HepG2 (cell line): ENCODE results near the gene CFAP61. TPM values are rescaled to one million over a fixed set of nuclear protein-coding genes. Genes with fewer than 3 reads are reported as not detected.

Experiments used
- ATAC-seq: fragments of 200-7000 bp; cut with Tn5 transposase; 3 replicates; pipeline ENCODE4 v1.9.1; 2020; ENCODE audit warnings: mild to moderate bottlenecking, moderate library complexity
- BruUV-seq: library from RNA; stranded (reverse); fragments of 400-500 nt; replicated peaks from 2 replicates; lab custom pipeline; 2021; lab: Mats Ljungman, UMichigan
- CTCF ChIA-PET: fragments of 300-600 bp; formaldehyde crosslinking; extraction: SDS; loops from one replicate; lab custom pipeline; 2021; ENCODE audit warnings: low total read pairs, inconsistent platforms, low intra/inter-chr PET ratio; lab: Yijun Ruan, JAX
- POLR2A ChIA-PET: fragments of 350-600 bp; sonication (Branson Sonifier 250); formaldehyde crosslinking; loops from one replicate; lab custom pipeline; 2020; ENCODE audit warnings: antibody characterized with exemption, inconsistent platforms; lab: Yijun Ruan, JAX
- DNase-seq: peaks from one replicate; pipeline ENCODE4 v3.0.0-alpha.2; 2015; ENCODE audit warnings: low spot score
- FAIRE-seq: peaks from 3 replicates; lab custom pipeline; 2011; peaks lifted over from hg19 to GRCh38; lab: Jason Lieb, UNC
- H2AFZ ChIP-seq: one replicate; pipeline ENCODE4 v1.6.1; 2011; ENCODE audit warnings: low read length, inconsistent platforms
- H3K27ac ChIP-seq: fragments of 300-600 bp; 3 replicates; pipeline ENCODE4 v1.8.0; 2011; ENCODE audit warnings: mixed run types, mild to moderate bottlenecking, mixed read lengths, low read length, inconsistent platforms; ENCODE audit not compliant: insufficient read depth; ENCODE audit errors: extremely low read length
- H3K27me3 ChIP-seq, 2 experiments: fragments of 200-600 bp in 1 of 2; 2 replicates in 1 of 2; 3 replicates in 1 of 2; pipeline versions ENCODE4 v1.6.0 to v1.8.0; 2011; ENCODE audit warnings: low read length in 2 of 2, mild to moderate bottlenecking in 2 of 2, moderate library complexity in 2 of 2, inconsistent platforms in 1 of 2; ENCODE audit not compliant: insufficient read depth in 2 of 2, control insufficient read depth in 1 of 2
- H3K36me3 ChIP-seq, 2 experiments: fragments of 200-600 bp in 1 of 2; replicated peaks in 1 of 2; 2 replicates in 1 of 2; 3 replicates in 1 of 2; pipeline versions ENCODE4 v1.5.1 to v1.8.0; 2011; ENCODE audit warnings: low read length in 2 of 2, inconsistent platforms in 1 of 2; ENCODE audit not compliant: insufficient read depth in 2 of 2, control insufficient read depth in 1 of 2
- H3K4me1 ChIP-seq: 2 replicates; pipeline ENCODE4 v1.5.1; 2012; ENCODE audit warnings: low read length, inconsistent platforms; ENCODE audit not compliant: insufficient read depth
- H3K4me2 ChIP-seq: 2 replicates; pipeline ENCODE4 v1.6.0; 2011; ENCODE audit warnings: low read depth, low read length, inconsistent platforms
- H3K4me3 ChIP-seq, 3 experiments: fragments of 200-600 bp in 1 of 3; sonication (generic), shearing (Covaris generic) in 1 of 3; replicated peaks in 1 of 3; 2 replicates each; pipeline ENCODE4 v1.5.1; 2011 to 2016; ENCODE audit warnings: low read length in 3 of 3, inconsistent platforms in 2 of 3, low read depth in 2 of 3, mild to moderate bottlenecking in 2 of 3, control low read depth in 1 of 3, mixed read lengths in 1 of 3; ENCODE audit not compliant: insufficient read depth in 1 of 3
- H3K79me2 ChIP-seq: one replicate; pipeline ENCODE4 v1.6.1; 2011; ENCODE audit warnings: low read length, inconsistent platforms; ENCODE audit not compliant: insufficient read depth
- H3K9ac ChIP-seq: 2 replicates; pipeline ENCODE4 v1.6.0; 2011; ENCODE audit warnings: mild to moderate bottlenecking, low read depth, low read length, inconsistent platforms; ENCODE audit not compliant: insufficient read depth
- H3K9me3 ChIP-seq: 2 replicates; pipeline ENCODE4 v1.5.1; 2012; ENCODE audit warnings: mild to moderate bottlenecking, low read length
- H4K20me1 ChIP-seq: 2 replicates; pipeline ENCODE4 v1.6.0; 2011; ENCODE audit warnings: inconsistent platforms, mild to moderate bottlenecking, low read length, moderate library complexity; ENCODE audit not compliant: insufficient read depth
- ARID3A ChIP-seq: IDR thresholded peaks from 2 replicates; pipeline ENCODE4 v1.6.1; 2012; ENCODE audit warnings: low read depth, low read length, improper control_type of control experiment
- ATF3 ChIP-seq: sonication (generic); formaldehyde crosslinking; IDR thresholded peaks from 2 replicates; pipeline ENCODE4 v1.4.0; 2020; ENCODE audit warnings: missing genetic modification reagents
- BHLHE40 ChIP-seq: IDR thresholded peaks from 2 replicates; pipeline ENCODE4 v1.6.1; 2011; ENCODE audit warnings: low read length, improper control_type of control experiment
- FOSL2 ChIP-seq: sonication (generic); formaldehyde crosslinking; IDR thresholded peaks from 2 replicates; pipeline ENCODE4 v1.4.0; 2020; ENCODE audit warnings: missing genetic modification reagents
- GTF3A ChIP-seq: sonication (generic); formaldehyde crosslinking; conservative IDR thresholded peaks from 2 replicates; pipeline ENCODE4 v1.4.0; 2020; ENCODE audit warnings: mild to moderate bottlenecking, missing genetic modification reagents
- HOXA7 ChIP-seq: sonication (generic); formaldehyde crosslinking; IDR thresholded peaks from 2 replicates; pipeline ENCODE4 v1.8.1; 2022; ENCODE audit warnings: mild to moderate bottlenecking, missing genetic modification reagents, moderate library complexity
- IKZF5 ChIP-seq: IDR thresholded peaks from 2 replicates; pipeline ENCODE4 v1.6.1; 2018; ENCODE audit warnings: missing genetic modification reagents, mild to moderate bottlenecking, missing compliant biosample characterization
- MTA3 ChIP-seq: sonication (generic); formaldehyde crosslinking; IDR thresholded peaks from 2 replicates; pipeline ENCODE4 v1.4.0; 2020; ENCODE audit warnings: missing genetic modification reagents
- NFIC ChIP-seq: IDR thresholded peaks from 2 replicates; pipeline ENCODE4 v1.6.1; 2012; ENCODE audit warnings: mild to moderate bottlenecking, low read length, inconsistent platforms
- NFYC ChIP-seq: IDR thresholded peaks from 2 replicates; pipeline ENCODE4 v1.6.1; 2016; ENCODE audit warnings: missing genetic modification reagents, missing compliant biosample characterization
- NR2F1 ChIP-seq, 2 experiments: fragments of 450-650 bp in 1 of 2; formaldehyde crosslinking in 1 of 2; IDR thresholded peaks; 2 replicates each; pipeline versions ENCODE4 v1.5.0 to v1.6.1; 2016 to 2020; ENCODE audit warnings: mild to moderate bottlenecking in 1 of 2, missing compliant biosample characterization in 1 of 2, missing genetic modification reagents in 1 of 2, moderate library complexity in 1 of 2
- SP2 ChIP-seq: sonication (generic); formaldehyde crosslinking; IDR thresholded peaks from 2 replicates; pipeline ENCODE4 v1.5.1; 2020; ENCODE audit warnings: mild to moderate bottlenecking, missing genetic modification reagents
- THRA ChIP-seq: sonication (generic); formaldehyde crosslinking; IDR thresholded peaks from 2 replicates; pipeline ENCODE4 v1.4.0; 2020; ENCODE audit warnings: missing genetic modification reagents, borderline replicate concordance
- ZKSCAN1 ChIP-seq: fragments of 150-350 bp; IDR thresholded peaks from 2 replicates; pipeline ENCODE4 v1.6.1; 2014; ENCODE audit warnings: low read length
- ZNF766 ChIP-seq: sonication (generic); formaldehyde crosslinking; IDR thresholded peaks from 2 replicates; pipeline ENCODE4 v1.5.0; 2020; ENCODE audit warnings: missing genetic modification reagents, borderline replicate concordance
- ZSCAN5A ChIP-seq: sonication (generic); formaldehyde crosslinking; IDR thresholded peaks from 2 replicates; pipeline ENCODE4 v1.8.0; 2022; ENCODE audit warnings: mild to moderate bottlenecking, missing genetic modification reagents, borderline replicate concordance
- ZUFSP ChIP-seq: sonication (generic); formaldehyde crosslinking; IDR thresholded peaks from 2 replicates; pipeline ENCODE4 v1.9.0; 2021; ENCODE audit warnings: missing genetic modification reagents, mild to moderate bottlenecking, borderline replicate concordance
- WGBS: methylation state at CpG from one replicate; pipeline ENCODE4 v1.1.6; 2017; ENCODE audit warnings: low lambda C conversion rate; 5-methylcytosine and 5-hydroxymethylcytosine counted together
- in situ Hi-C: cut with HindIII; loops from 2 replicates; pipeline ENCODE4 v1.10.0; 2017; ENCODE audit warnings: low pct_unique_long_range_greater_than_20kb; ENCODE audit not compliant: extremely low pct_ligation_motif_present
- intact Hi-C: fragments of 100-400 bp; cut with micrococcal nuclease; formaldehyde crosslinking; loops from one replicate; pipeline ENCODE4 v1.10.0; 2022; ENCODE audit not compliant: unreplicated experiment
- polyA plus RNA-seq, 8 experiments: library from polyadenylated mRNA; depleted of rRNA in 3 of 8; stranded (reverse) in 7 of 8; unstranded in 1 of 8; fragments of >200 nt; fragmentation: Illumina TruSeq in 4 of 8; extraction: Trizol in 4 of 8; gene quantifications; 2 replicates each; pipeline versions ENCODE4 v1.2.1 to v1.2.3, GENCODE V29; 2011 to 2016; ENCODE audit warnings: low read depth in 4 of 8, missing spikeins in 1 of 8, mixed read lengths in 1 of 8; ENCODE audit not compliant: insufficient read depth in 1 of 8
- total RNA-seq, 5 experiments: library from RNA; depleted of rRNA; stranded (reverse); fragments of >200 nt; fragmentation: Illumina TruSeq; extraction: Trizol; gene quantifications; 2 replicates each; pipeline ENCODE4 v1.2.3, GENCODE V29; 2016; ENCODE audit warnings: low read depth in 1 of 5

The CFAP61 gene
- total and polyA plus RNA-seq, 2 of the 13 experiments (the other 11 are each of a cell fraction or from before 2014, with no cell fraction given), result 0.27 TPM; not detected in 1

- no peak overlapping the region for H3K9ac ChIP-seq
- H3K4me1 ChIP-seq, result peaks cover 12% of the 10 kb centered on the region; the same call in 1 of the 2 replicates
- H3K79me2 ChIP-seq, result no peaks in the 10 kb centered on the region
- H3K36me3 ChIP-seq, result no peaks in the 10 kb centered on the region
- H3K27me3 ChIP-seq, result peaks cover 6 to 23% of the 10 kb centered on the region in 2 experiments; a peak in 3 of 5 replicates
- no peak overlapping the region for H2AFZ ChIP-seq
- ATAC-seq, result no peak
- 20% methylated on average over 7 of the region's 7 CpGs for WGBS
- H3K4me3 ChIP-seq, result no peak overlapping the region
- H4K20me1 ChIP-seq, result no peaks in the 10 kb centered on the region
- POLR2A ChIA-PET, result no interaction called here
- no peak overlapping the region for H3K27ac ChIP-seq
- no peak for FAIRE-seq
- no peak for DNase-seq
- in situ Hi-C loops, result no loop called here
- no peaks in the 10 kb centered on the region for H3K9me3 ChIP-seq
- CTCF ChIA-PET, result no interaction called here
- no peak overlapping the region for H3K4me2 ChIP-seq
- BruUV-seq, result no TSS peak
- intact Hi-C loops, result no loop called here
- TF ChIP-seq MTA3 (CRISPR knock-in tag) (no peak), HOXA7 (CRISPR knock-in tag) (no peak), SP2 (CRISPR knock-in tag) (no peak), NR2F1 (CRISPR knock-in tag; IDR thresholded peaks at IDR 0.05) (no peak), NFIC (no peak), ZKSCAN1 (peak; percentile 79; the same call in 1 of the 2 replicates), NFYC (CRISPR knock-in tag) (no peak), ARID3A (no peak), GTF3A (CRISPR knock-in tag) (no peak), BHLHE40 (peak; percentile 86), FOSL2 (peak; percentile 48), ZUFSP (CRISPR knock-in tag) (no peak), THRA (CRISPR knock-in tag) (no peak), ATF3 (CRISPR knock-in tag) (no peak), ZSCAN5A (CRISPR knock-in tag) (no peak), ZNF766 (no peak), IKZF5 (CRISPR knock-in tag) (no peak)
Observed at GRCh38 chr20:20299904-20300303, 247.6 kb downstream of the CFAP61 start.
